Spleen (tissue), 11 donors: ENCODE results near the gene PRG3. TPM values are rescaled to one million over a fixed set of nuclear protein-coding genes. Genes with fewer than 3 reads are reported as not detected.

Experiments
- DNase-seq: peaks from one replicate; pipeline ENCODE4 v3.0.0-alpha.2; 2020
- H3K27ac ChIP-seq, 8 donors: fragments of 200-600 bp; sonication (generic) in 7 of 8; 1 replicate in 4 of 8; 2 replicates in 4 of 8; pipeline versions ENCODE4 v1.5.0 to v1.8.0; 2016 to 2021; ENCODE audit warnings: inconsistent platforms in 4 of 8, mild to moderate bottlenecking in 4 of 8, moderate library complexity in 1 of 8
- H3K27me3 ChIP-seq, 7 donors: fragments of 200-600 bp; sonication (generic) in 6 of 7; replicated peaks in 1 of 7; 1 replicate in 4 of 7; 2 replicates in 3 of 7; pipeline versions ENCODE4 v1.5.0 to v1.8.0; 2016 to 2021; ENCODE audit warnings: inconsistent platforms in 3 of 7, mild to moderate bottlenecking in 1 of 7
- H3K36me3 ChIP-seq, 6 donors: fragments of 200-600 bp; sonication (generic) in 5 of 6; 1 replicate in 4 of 6; 2 replicates in 2 of 6; pipeline versions ENCODE4 v1.5.0 to v1.8.0; 2016 to 2021; ENCODE audit warnings: inconsistent platforms in 2 of 6
- H3K4me1 ChIP-seq, 6 donors: fragments of 200-600 bp; sonication (generic) in 5 of 6; 1 replicate in 3 of 6; 2 replicates in 3 of 6; pipeline versions ENCODE4 v1.5.0 to v1.8.0; 2016 to 2021; ENCODE audit warnings: inconsistent platforms in 3 of 6
- H3K4me3 ChIP-seq, 8 donors: fragments of 200-600 bp; sonication (generic) in 7 of 8; 1 replicate in 4 of 8; 2 replicates in 4 of 8; pipeline versions ENCODE4 v1.5.0 to v1.8.0; 2016 to 2021; ENCODE audit warnings: inconsistent platforms in 4 of 8, mild to moderate bottlenecking in 4 of 8, moderate library complexity in 2 of 8
- H3K9me3 ChIP-seq, 8 donors: fragments of 200-600 bp; sonication (generic) in 7 of 8; 1 replicate in 4 of 8; 2 replicates in 4 of 8; pipeline versions ENCODE4 v1.5.0 to v1.8.0; 2016 to 2021; ENCODE audit warnings: inconsistent platforms in 4 of 8
- POLR2A ChIP-seq, 3 donors: fragments of 450-650 bp; IDR thresholded peaks; one replicate each; pipeline ENCODE4 v1.5.1; 2017; ENCODE audit warnings: antibody characterized with exemption in 3 of 3, mild to moderate bottlenecking in 1 of 3
- POLR2AphosphoS5 ChIP-seq, 3 donors: sonication (generic); formaldehyde crosslinking; IDR thresholded peaks; one replicate each; pipeline ENCODE4 v1.5.1; 2017; ENCODE audit warnings: antibody characterized with exemption in 3 of 3
- WGBS, 5 donors: extraction: QIAGEN DNeasy Blood & Tissue Kit in 3 of 5; methylation state at CpG; one replicate each; pipeline versions ENCODE4 v1.1.5 to v1.1.7; 2013 to 2018; 5-methylcytosine and 5-hydroxymethylcytosine counted together
- intact Hi-C: fragments of 100-400 bp; cut with DNase I; formaldehyde crosslinking; loops from one replicate; pipeline ENCODE4 v1.15.0; 2023; ENCODE audit warnings: low total_unique reads
- polyA plus RNA-seq, 3 donors: library from polyadenylated mRNA; stranded (reverse); fragments of 200-250 nt; gene quantifications; one replicate each; pipeline ENCODE4 v1.2.1, GENCODE V29; 2013
- total RNA-seq, 7 donors: library from RNA; depleted of rRNA in 3 of 7; stranded (reverse); fragments of >200 nt in 3 of 7; fragmentation: NEBNext Ultra II Directional in 4 of 7; extraction: Animal tissue kit (Norgen Biotek cat#: 25700) in 4 of 7; gene quantifications; one replicate each; pipeline versions ENCODE4 v1.1.0 to v1.2.1, GENCODE V29; 2016 to 2021
- TF ChIP-seq, protein P1 (sequence below), 11 experiments: fragments of 200-600 bp in 7 of 11; fragments of 450-650 bp in 4 of 11; sonication (generic) in 4 of 11; IDR thresholded peaks in 8 of 11; conservative IDR thresholded peaks in 3 of 11; 1 replicate in 7 of 11; 2 replicates in 4 of 11; pipeline versions ENCODE4 v1.4.0 to v1.8.0; 2016 to 2021; ENCODE audit warnings: antibody characterized with exemption in 11 of 11, inconsistent platforms in 4 of 11, mild to moderate bottlenecking in 1 of 11
- donor health status: healthy with polysubstance abuse.
- donor health status: DM: no; HTN: no; CAD: no; lungs with moderate emphysema.
- donor health status: DM: no; HTN: no; CAD: no.
- donor health status: Bipolar disorder and iron deficiency.
- donor health status: healthy.
- donor health status: DM: no; HTN: no; CAD: no.
- donor health status: DM: yes; HTN: yes; CAD: no.

The PRG3 gene
- total and polyA plus RNA-seq, 10 donors: 0.36 to 5.1 (median 1.1) TPM; not detected in 1

DNA sequence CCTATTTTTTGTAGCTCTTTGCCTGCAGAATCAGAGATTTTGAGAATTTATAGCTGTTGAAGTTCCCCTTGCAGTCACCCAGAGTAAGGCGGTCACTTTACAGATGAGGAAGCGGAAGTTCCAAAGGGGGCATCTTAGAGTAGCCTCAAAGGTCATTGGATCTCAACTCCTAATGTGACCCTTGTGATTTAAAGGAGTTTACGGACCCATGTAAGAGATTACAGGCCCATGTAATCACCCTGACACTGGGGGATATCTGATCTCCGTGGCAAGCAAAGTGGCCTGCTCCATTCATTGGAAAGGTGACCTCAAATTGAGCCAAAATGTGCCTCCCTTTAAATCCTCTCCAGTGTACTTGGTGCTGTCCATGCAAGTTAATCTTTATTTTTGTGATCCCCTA is 27.1 kb downstream of the PRG3 start:
- Histone ChIP-seq H3K27me3 (peaks cover 0 to 7% (median 0%) of the 10 kb centered on the region in 7 donors), H3K4me1 (peaks cover 0 to 20% (median 3%) of the 10 kb centered on the region in 6 donors), H3K36me3 (no peaks in the 10 kb centered on the region), H3K9me3 (peaks cover 0 to 9% (median 0%) of the 10 kb centered on the region in 8 donors), H3K4me3 (no peak overlapping the region), H3K27ac (no peak overlapping the region)
- TF ChIP-seq, protein P1, sequence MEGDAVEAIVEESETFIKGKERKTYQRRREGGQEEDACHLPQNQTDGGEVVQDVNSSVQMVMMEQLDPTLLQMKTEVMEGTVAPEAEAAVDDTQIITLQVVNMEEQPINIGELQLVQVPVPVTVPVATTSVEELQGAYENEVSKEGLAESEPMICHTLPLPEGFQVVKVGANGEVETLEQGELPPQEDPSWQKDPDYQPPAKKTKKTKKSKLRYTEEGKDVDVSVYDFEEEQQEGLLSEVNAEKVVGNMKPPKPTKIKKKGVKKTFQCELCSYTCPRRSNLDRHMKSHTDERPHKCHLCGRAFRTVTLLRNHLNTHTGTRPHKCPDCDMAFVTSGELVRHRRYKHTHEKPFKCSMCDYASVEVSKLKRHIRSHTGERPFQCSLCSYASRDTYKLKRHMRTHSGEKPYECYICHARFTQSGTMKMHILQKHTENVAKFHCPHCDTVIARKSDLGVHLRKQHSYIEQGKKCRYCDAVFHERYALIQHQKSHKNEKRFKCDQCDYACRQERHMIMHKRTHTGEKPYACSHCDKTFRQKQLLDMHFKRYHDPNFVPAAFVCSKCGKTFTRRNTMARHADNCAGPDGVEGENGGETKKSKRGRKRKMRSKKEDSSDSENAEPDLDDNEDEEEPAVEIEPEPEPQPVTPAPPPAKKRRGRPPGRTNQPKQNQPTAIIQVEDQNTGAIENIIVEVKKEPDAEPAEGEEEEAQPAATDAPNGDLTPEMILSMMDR (IDR thresholded peaks at IDR 0.05 in 8 of 11, conservative IDR thresholded peaks at IDR 0.05 in 3 of 11): no peak
- TF ChIP-seq POLR2A (IDR thresholded peaks at IDR 0.05) (no peak), POLR2AphosphoS5 (IDR thresholded peaks at IDR 0.05) (no peak)
- WGBS, 5 donors: 62 to 82% (median 68%) methylated on average over 4 of the region's 4 CpGs
- intact Hi-C loops: no loop called here
- no peak for DNase-seq

DNA sequence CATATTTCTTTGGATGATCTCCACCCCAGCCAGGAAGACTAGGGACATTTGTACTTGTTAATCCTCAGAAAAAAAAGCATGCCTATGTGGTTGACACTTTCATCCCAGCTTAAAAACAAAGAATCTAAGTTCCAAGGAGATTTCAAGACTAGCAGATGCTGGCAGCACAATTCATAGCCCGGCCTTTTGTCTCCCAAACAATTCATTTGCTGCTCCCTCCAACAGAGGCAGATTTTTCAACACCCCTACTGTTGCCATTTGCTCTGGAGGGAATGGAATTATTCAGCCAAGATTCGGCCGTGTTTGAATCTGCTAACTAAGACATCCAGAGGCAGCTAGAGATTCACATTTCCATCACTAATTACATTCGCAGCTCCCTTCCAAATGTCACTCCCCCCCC is 27.5 kb downstream of the PRG3 start:
- Histone ChIP-seq H3K27ac (no peak overlapping the region), H3K27me3 (peaks cover 0 to 7% (median 0%) of the 10 kb centered on the region in 7 donors), H3K9me3 (peaks cover 0 to 9% (median 0%) of the 10 kb centered on the region in 8 donors), H3K4me1 (peaks cover 0 to 20% (median 3%) of the 10 kb centered on the region in 6 donors), H3K4me3 (no peak overlapping the region), H3K36me3 (no peaks in the 10 kb centered on the region)
- 69 to 76% (median 74%) methylated on average over 4 of the region's 4 CpGs for WGBS, 5 donors
- no peak for DNase-seq
- TF ChIP-seq POLR2A (IDR thresholded peaks at IDR 0.05) (no peak), POLR2AphosphoS5 (IDR thresholded peaks at IDR 0.05) (no peak)
- TF ChIP-seq, protein P1 (IDR thresholded peaks at IDR 0.05 in 8 of 11, conservative IDR thresholded peaks at IDR 0.05 in 3 of 11): no peak
- intact Hi-C loops: no loop called here

DNA sequence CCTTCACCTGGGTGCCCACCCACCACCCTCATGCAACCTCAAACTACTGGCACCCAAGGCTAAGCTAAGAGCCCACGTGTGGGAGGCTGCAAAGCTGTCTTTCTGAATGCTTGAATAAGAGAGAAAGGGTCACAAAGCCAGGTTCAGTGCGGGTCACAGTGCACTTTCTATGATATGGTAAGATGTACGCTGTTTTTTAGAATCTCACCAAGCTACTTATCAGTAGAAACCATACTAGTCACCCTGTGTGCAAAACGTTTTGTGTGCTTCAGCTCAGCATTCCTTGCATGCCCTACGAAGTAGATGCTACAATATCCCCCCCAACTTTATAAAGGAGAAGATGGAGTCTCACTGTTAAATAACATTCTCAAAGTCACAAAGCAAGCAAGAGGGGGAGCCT is 27.9 kb downstream of the PRG3 start:
- peaks cover 0 to 7% (median 0%) of the 10 kb centered on the region in 7 donors for H3K27me3 ChIP-seq
- H3K27ac ChIP-seq: no peak overlapping the region
- peaks cover 0 to 9% (median 0%) of the 10 kb centered on the region in 8 donors for H3K9me3 ChIP-seq
- intact Hi-C loops: no loop called here
- peaks cover 0 to 20% (median 3%) of the 10 kb centered on the region in 6 donors for H3K4me1 ChIP-seq
- no peaks in the 10 kb centered on the region for H3K36me3 ChIP-seq
- TF ChIP-seq, protein P1 (IDR thresholded peaks at IDR 0.05 in 8 of 11, conservative IDR thresholded peaks at IDR 0.05 in 3 of 11): no peak
- no peak for TF ChIP-seq POLR2AphosphoS5 (IDR thresholded peaks at IDR 0.05)
- no peak overlapping the region for H3K4me3 ChIP-seq
- no peak for DNase-seq
- 55 to 71% (median 66%) methylated on average over 5 of the region's 5 CpGs for WGBS, 5 donors

DNA sequence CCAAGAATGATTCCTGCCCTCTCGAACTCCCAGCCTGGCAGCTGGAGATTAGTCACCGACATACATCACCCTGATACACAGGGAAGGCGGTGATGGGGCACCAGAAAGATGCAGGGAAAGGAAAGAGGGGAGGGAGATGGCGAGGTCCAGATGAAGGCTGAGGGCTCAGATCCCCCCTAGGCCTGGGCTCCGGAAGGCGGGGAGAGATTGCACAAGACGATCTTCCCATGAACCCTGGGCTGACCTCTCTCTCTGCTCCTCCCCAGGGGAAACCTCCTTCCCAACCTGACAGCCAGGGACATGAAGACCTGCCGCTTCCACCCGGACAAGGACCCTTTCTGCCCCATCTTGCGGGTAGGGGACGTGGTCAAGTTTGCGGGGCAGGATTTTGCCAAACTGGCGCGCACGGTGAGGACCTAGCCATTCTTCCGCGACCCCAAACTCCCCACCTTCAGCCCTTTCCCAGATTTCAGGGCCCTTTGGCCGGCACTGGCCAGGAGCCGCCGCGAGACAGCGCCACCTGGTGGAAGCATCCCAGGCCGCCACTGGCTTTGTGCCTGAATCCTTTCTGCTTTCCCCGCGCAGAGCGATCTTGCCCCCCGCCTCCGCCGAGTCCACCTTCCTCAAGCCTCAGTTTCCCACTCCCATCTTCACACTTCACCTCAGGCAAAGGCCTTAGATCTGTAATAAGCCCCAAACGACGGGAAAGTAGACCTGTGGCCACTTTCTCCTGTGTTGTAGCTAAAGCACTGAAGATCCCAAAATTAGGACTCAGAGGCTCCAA is 31.3 kb downstream of the PRG3 start:
- Histone ChIP-seq H3K4me3 (no peak overlapping the region), H3K27ac (no peak overlapping the region), H3K27me3 (peaks cover 0 to 7% (median 0%) of the 10 kb centered on the region in 7 donors), H3K9me3 (peaks cover 0 to 9% (median 0%) of the 10 kb centered on the region in 8 donors), H3K36me3 (no peaks in the 10 kb centered on the region), H3K4me1 (peaks cover 0 to 17% (median 9%) of the 10 kb centered on the region in 6 donors)
- TF ChIP-seq POLR2A (IDR thresholded peaks at IDR 0.05) (no peak), POLR2AphosphoS5 (IDR thresholded peaks at IDR 0.05) (peak; percentile 5 to 59 (median 43))
- TF ChIP-seq, protein P1 (IDR thresholded peaks at IDR 0.05 in 8 of 11, conservative IDR thresholded peaks at IDR 0.05 in 3 of 11): peak; percentile 54 to 90 (median 85)
- 29 to 31% (median 29%) methylated on average over 31 of the region's 31 CpGs for WGBS, 5 donors
- intact Hi-C loops: loop anchor here (10.0 kb wide), 1 partner anchor 295 kb away; the partner anchor contains the start of gene YPEL4
- peak; percentile 90 for DNase-seq
